ENCODE results near the gene SPDYE4. TPM values are rescaled to one million over a fixed set of nuclear protein-coding genes. Genes with fewer than 3 reads are reported as not detected.
A peak's percentile ranks its signal among the peaks of the same experiment; 100 is the strongest.

SPDYE4 gene
- total and polyA plus RNA-seq, 2 experiments from 2014 or later: not detected

GRCh38 chr17:8806253-8806925 is 48.0 kb upstream of the SPDYE4 start:
- H3K27me3 ChIP-seq (ENCODE audit: insufficient read depth): no peaks in the 10 kb centered on the region
- no peak for ATAC-seq
- no peaks in the 10 kb centered on the region; the same call in 2 of the 3 replicates for H3K36me3 Mint-ChIP-seq (ENCODE audit: low read depth)
- no peaks in the 10 kb centered on the region; the same call in 1 of the 2 replicates for H3K36me3 ChIP-seq (ENCODE audit: insufficient read depth)
- peaks cover 2% of the 10 kb centered on the region; the same call in 1 of the 2 replicates for H3K9me2 ChIP-seq (ENCODE audit: insufficient read depth)
- H3K27ac Mint-ChIP-seq: no peak overlapping the region
- peaks cover 12% of the 10 kb centered on the region for H3K4me1 Mint-ChIP-seq
- no peak overlapping the region for H3K27ac ChIP-seq (ENCODE audit: low read depth)
- H2AFZ ChIP-seq: peak overlapping the region; percentile 63
- H3K4me3 Mint-ChIP-seq: no peak overlapping the region
- DNase-seq (ENCODE audit: low spot score): no peak
- no peaks in the 10 kb centered on the region for H3K79me2 ChIP-seq (replicated peaks; ENCODE audit: insufficient read depth)
- H3K4me3 ChIP-seq: no peak overlapping the region
- peaks cover 7% of the 10 kb centered on the region for H3K9me3 Mint-ChIP-seq
- H3K4me2 ChIP-seq: no peak overlapping the region
- peaks cover 9% of the 10 kb centered on the region for H3K27me3 Mint-ChIP-seq (ENCODE audit: insufficient read depth, low read depth, poor library complexity)
- no peaks in the 10 kb centered on the region for H4K20me1 ChIP-seq (replicated peaks; ENCODE audit: insufficient read depth)
- no peaks in the 10 kb centered on the region for H3K4me1 ChIP-seq (ENCODE audit: insufficient read depth)
- no peaks in the 10 kb centered on the region for H3F3A ChIP-seq (replicated peaks; ENCODE audit: low read depth)
- no peak for TF ChIP-seq CTCF (conservative IDR thresholded peaks at IDR 0.05; ENCODE audit: low read depth in 2 of 2)
- TF ChIP-seq ZNF331 (CRISPR knock-in tag; IDR thresholded peaks at IDR 0.05; ENCODE audit: low read depth): no peak
- TF ChIP-seq ETS1 (IDR thresholded peaks at IDR 0.05): no peak
- no peak for TF ChIP-seq ZNF462 (CRISPR knock-in tag; IDR thresholded peaks at IDR 0.05)
- no peak for TF ChIP-seq JUNB (IDR thresholded peaks at IDR 0.05; ENCODE audit: unreplicated experiment)
- no peak for TF ChIP-seq EZH2phosphoT487 (IDR thresholded peaks at IDR 0.05; ENCODE audit: unreplicated experiment)
- no peak for TF ChIP-seq ZNF114 (CRISPR knock-in tag; IDR thresholded peaks at IDR 0.05)
- no peak for TF ChIP-seq STAT1 (IDR thresholded peaks at IDR 0.05; ENCODE audit: unreplicated experiment)
- TF ChIP-seq CREB1 (CRISPR knock-in tag; IDR thresholded peaks at IDR 0.05; ENCODE audit: low read depth): no peak
- TF ChIP-seq REST (IDR thresholded peaks at IDR 0.05; ENCODE audit: unreplicated experiment): no peak
- no peak for TF ChIP-seq NANOG (IDR thresholded peaks at IDR 0.05; ENCODE audit: borderline replicate concordance)
- TF ChIP-seq EZH2 (IDR thresholded peaks at IDR 0.05; ENCODE audit: low read depth, unreplicated experiment): no peak
- TF ChIP-seq POLR2AphosphoS5 (IDR thresholded peaks at IDR 0.05; ENCODE audit: low read depth): no peak
